ENCODE results near the gene GRK7. TPM values are rescaled to one million over a fixed set of nuclear protein-coding genes. Genes with fewer than 3 reads are reported as not detected.
A peak's percentile ranks its signal among the peaks of the same experiment; 100 is the strongest.
"Not testable (repeated sequence)": the region's sequence is repeated elsewhere in the genome, so short reads cannot be mapped to it uniquely, and the experiment has no call there.

GRK7 gene
- total RNA-seq, 2 donors from 2014 or later = 0.12 TPM; not detected in 1

DNA sequence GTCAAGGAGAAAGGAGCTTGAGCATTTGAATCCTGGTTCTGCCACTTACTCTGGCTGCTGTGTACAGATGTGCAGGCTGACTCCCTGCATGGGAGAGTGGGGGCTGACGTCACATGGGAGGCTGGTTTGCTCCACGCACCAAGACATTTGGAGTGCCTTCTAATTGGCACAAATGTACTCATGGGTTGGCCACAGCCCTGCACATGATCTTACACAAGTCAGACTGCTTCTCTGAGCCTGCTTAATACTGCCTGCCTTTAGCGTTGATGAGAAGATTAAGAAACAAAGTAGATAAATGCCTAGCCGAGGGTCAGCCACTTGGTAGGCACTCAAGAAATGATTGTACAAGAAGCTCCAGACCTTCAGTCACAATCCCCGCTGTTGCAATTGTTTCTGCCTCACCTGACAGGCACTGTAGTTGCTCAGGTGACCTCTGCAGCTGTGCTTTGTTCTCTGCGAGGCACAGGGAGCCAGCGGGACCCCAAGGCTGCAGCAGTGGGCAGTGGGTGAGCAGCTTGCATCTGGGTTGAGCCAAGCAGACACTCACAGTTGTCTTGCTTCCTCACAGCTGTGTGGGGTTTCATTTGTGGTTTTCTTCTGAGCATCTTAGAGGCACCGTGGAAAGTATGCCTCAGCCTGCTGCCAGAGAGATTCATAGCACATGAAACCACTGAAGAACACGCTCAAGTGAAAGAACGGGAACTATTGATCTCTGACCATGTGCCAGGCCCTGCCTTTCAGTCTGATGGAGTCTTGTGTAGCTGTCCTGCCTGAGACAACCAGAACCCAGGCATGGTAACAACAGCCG lies 33.1 kb downstream of the GRK7 start:
- peak; percentile 79 for DNase-seq (ENCODE audit: low spot score)
- Histone ChIP-seq H3K36me3 (no peaks in the 10 kb centered on the region), H3K4me3 (no peak overlapping the region), H3K27ac (peak overlapping the region; percentile 74 to 76), H3K27me3 (no peaks in the 10 kb centered on the region), H3K4me1 (peaks cover 0 to 20% of the 10 kb centered on the region in 2 donors), H3K9me3 (no peaks in the 10 kb centered on the region)
- TF ChIP-seq, protein P1, sequence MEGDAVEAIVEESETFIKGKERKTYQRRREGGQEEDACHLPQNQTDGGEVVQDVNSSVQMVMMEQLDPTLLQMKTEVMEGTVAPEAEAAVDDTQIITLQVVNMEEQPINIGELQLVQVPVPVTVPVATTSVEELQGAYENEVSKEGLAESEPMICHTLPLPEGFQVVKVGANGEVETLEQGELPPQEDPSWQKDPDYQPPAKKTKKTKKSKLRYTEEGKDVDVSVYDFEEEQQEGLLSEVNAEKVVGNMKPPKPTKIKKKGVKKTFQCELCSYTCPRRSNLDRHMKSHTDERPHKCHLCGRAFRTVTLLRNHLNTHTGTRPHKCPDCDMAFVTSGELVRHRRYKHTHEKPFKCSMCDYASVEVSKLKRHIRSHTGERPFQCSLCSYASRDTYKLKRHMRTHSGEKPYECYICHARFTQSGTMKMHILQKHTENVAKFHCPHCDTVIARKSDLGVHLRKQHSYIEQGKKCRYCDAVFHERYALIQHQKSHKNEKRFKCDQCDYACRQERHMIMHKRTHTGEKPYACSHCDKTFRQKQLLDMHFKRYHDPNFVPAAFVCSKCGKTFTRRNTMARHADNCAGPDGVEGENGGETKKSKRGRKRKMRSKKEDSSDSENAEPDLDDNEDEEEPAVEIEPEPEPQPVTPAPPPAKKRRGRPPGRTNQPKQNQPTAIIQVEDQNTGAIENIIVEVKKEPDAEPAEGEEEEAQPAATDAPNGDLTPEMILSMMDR (IDR thresholded peaks at IDR 0.05) = no peak

DNA sequence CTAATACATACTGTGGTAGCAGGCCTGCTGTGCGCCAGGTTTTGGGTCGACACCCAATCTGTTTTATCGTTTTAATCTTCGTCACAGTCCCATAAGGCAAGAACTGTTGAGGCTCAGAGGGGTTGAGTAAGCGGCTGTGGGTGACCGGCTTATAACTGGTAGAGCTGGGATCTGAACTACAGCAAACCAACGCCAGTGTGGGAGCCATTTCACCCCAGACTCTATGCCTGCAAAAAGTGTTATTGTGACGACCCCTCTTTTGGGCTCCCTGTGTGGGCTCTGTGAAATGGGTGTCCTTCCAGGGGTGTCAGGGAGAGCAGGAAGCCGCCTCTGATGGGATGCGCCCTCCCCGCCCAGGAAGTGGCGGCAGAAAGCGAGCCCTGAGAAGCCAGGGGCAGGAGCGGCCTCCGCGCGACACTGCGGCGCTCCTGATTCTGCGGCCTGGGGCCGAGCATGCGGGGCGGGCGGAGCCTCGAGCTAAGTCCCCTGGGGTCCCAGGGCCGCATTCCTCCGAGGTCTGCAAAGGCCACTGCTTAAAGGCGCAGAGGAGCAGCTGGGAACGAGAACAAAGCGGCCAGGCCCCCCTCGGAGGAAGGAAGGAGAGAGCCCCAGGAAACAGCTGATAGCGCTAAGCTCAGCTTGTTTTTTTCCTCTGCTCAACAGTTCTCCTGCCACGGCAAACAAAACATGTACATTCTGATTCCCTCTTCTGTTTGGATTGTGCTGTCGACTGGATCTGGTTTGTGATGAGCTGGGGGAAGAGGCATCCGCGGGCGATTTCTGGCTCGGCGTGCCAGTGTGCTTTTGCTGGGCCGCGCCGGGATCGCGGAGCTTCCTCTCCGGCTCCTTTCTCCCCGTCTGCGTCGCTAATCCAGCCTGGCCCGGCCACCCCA lies 33.9 kb downstream of the GRK7 start:
- H3K27me3 ChIP-seq = no peaks in the 10 kb centered on the region
- peak; percentile 70 for DNase-seq (ENCODE audit: low spot score)
- TF ChIP-seq, protein P1 (IDR thresholded peaks at IDR 0.05) = peak in 1 of 2 donors; percentile 11
- H3K9me3 ChIP-seq = no peaks in the 10 kb centered on the region
- peaks cover 0 to 20% of the 10 kb centered on the region in 2 donors for H3K4me1 ChIP-seq
- peak overlapping the region; percentile 20 to 47 for H3K4me3 ChIP-seq
- H3K27ac ChIP-seq = peak overlapping the region; percentile 74 to 76
- H3K36me3 ChIP-seq = no peaks in the 10 kb centered on the region

DNA sequence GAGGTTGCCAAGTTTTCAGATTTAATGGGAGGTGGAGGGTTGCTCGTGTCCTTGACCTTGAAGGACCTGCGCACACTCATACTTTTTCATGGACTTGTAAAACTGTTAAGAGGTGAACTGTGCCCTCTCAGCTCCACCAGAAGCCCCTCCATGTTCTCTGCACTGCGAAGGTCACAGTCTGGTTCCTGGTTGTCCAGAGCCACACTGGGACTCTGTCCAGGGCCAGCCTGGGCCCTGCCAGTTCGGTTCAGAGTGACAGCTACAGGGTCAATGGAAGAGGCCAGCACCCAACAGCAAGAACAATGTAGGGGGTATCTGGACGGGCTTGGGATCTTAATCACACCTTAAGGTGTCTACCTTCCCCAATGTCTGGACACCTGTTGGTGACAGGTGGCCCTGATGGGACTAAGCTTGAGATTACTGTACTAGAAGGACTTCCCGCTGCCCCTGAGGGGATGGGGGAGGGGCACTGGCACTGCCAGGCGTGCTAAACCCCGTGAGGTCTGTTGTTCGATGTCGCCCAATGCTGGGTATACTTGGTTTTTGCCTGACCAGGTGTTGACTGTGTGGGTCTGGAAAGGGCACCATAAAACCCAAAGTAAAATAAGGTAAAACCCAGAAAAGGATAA lies 34.7 kb downstream of the GRK7 start:
- DNase-seq (ENCODE audit: low spot score) = no peak
- H3K27me3 ChIP-seq = no peaks in the 10 kb centered on the region

DNA sequence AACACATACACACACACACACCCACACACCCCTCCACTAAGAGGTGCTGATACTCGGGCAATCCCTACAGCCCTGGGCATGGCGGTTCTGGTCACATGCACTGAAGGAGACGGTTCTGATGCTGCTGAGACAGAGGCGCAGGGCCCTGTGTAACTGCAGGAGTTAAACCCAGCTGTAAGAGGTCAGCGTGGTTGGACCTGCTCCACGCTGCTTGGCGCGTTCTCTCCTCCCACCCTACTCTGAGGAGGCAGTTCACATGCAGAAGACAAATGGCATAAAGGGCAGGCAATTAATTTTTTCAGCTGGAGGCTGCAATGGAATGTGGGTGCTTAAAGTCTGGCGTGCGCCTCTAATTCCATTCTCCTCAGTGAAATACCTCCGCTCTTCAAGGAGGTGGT lies 35.2 kb downstream of the GRK7 start:
- Histone ChIP-seq H3K27me3 (no peaks in the 10 kb centered on the region), H3K4me1 (peaks cover 0 to 20% of the 10 kb centered on the region in 2 donors), H3K9me3 (no peaks in the 10 kb centered on the region), H3K27ac (peak overlapping the region in 1 of 2 donors; percentile 76), H3K36me3 (no peaks in the 10 kb centered on the region), H3K4me3 (no peak overlapping the region)
- TF ChIP-seq, protein P1 (IDR thresholded peaks at IDR 0.05) = no peak
- DNase-seq (ENCODE audit: low spot score) = no peak

More for the DNA sequence above, 34.7 kb downstream of the GRK7 start:
- no peaks in the 10 kb centered on the region for H3K36me3 ChIP-seq
- no peaks in the 10 kb centered on the region for H3K9me3 ChIP-seq
- peak overlapping the region; percentile 74 to 76 for H3K27ac ChIP-seq
- TF ChIP-seq, protein P1 (IDR thresholded peaks at IDR 0.05) = no peak
- peaks cover 0 to 20% of the 10 kb centered on the region in 2 donors for H3K4me1 ChIP-seq
- peak overlapping the region; percentile 20 to 47 for H3K4me3 ChIP-seq

DNA sequence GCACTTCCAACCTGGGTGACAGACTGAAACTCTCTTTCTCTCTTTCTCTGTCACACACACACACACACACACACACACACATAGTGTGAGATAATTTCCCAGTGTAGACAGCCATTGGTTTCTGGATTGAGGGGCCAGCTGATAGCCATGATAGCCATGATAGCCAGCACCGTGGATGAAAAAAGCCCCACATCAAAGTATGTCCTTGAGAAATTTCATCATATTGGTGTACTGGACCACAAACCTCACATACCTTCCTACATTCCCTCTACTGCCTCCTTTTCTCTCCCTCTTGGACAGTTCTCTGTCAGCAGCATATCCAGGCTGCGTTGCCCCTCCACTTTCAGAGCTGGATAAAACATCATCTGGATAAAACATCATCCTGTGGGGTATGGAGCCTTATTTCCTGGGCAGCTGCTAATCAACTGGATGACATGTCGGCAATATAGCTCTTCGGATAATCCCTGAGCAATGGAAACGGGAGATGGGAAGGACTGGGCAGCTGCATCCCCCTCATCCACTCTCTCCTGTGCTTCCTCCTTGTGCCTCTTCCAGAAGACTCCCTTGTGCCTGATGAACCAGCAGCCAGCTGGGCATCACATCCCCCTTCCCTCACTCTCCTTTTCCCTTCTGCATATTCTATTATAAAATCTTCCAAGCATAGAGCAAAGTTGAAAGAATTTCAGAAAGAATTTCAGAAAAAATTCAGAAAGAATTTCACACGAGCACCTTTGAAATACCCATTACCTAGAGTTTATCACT lies 39.3 kb downstream of the GRK7 start:
- Histone ChIP-seq H3K4me1 (peaks cover 0 to 13% of the 10 kb centered on the region in 2 donors), H3K27ac (no peak overlapping the region), H3K27me3 (no peaks in the 10 kb centered on the region), H3K4me3 (no peak overlapping the region), H3K9me3 (no peaks in the 10 kb centered on the region), H3K36me3 (no peaks in the 10 kb centered on the region)
- TF ChIP-seq, protein P1 (IDR thresholded peaks at IDR 0.05) = no peak
- no peak for DNase-seq (ENCODE audit: low spot score)

DNA sequence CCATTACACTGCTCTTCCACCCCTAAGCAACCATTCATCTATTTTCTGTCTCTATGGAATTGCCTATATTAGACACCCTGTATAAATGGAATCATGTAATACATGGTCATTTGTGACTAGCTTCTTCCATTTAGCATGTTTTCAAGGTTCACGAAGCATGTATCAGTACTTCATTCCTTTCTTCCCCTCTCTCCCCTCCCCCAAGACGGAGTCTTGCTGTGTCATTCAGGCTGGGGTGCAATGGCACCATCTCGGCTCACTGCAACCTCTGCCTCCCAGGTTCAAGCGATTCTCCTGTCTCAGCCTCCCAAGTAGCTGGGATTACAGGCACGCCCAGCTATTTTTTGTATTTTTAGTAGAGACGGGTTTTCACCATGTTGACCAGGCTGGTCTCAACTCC lies 40.3 kb downstream of the GRK7 start:
- H3K36me3 ChIP-seq; H3K4me1 ChIP-seq; H3K4me3 ChIP-seq; H3K27ac ChIP-seq; DNase-seq (ENCODE audit: low spot score); H3K27me3 ChIP-seq; H3K9me3 ChIP-seq: not testable (repeated sequence)
